Esophagus squamous epithelium (tissue), 4 donors: Measurements from ENCODE around the gene NDRG3.
A peak's percentile ranks its signal among the peaks of the same experiment; 100 is the strongest.

ENCODE experiments used
- POLR2A ChIP-seq, 4 donors: fragments of 450-650 bp; IDR thresholded peaks; one replicate each; pipeline ENCODE4 v1.6.1; 2017; ENCODE audit warnings: antibody characterized with exemption in 4 of 4, mild to moderate bottlenecking in 4 of 4, moderate library complexity in 3 of 4
- TF ChIP-seq, protein P1 (sequence below), 6 experiments: fragments of 450-650 bp in 4 of 6; fragments of 200-600 bp in 2 of 6; sonication (generic) in 2 of 6; IDR thresholded peaks; one replicate each; pipeline ENCODE4 v1.5.1; 2016 to 2019; ENCODE audit warnings: antibody characterized with exemption in 6 of 6, mild to moderate bottlenecking in 4 of 6, moderate library complexity in 4 of 6

DNA sequence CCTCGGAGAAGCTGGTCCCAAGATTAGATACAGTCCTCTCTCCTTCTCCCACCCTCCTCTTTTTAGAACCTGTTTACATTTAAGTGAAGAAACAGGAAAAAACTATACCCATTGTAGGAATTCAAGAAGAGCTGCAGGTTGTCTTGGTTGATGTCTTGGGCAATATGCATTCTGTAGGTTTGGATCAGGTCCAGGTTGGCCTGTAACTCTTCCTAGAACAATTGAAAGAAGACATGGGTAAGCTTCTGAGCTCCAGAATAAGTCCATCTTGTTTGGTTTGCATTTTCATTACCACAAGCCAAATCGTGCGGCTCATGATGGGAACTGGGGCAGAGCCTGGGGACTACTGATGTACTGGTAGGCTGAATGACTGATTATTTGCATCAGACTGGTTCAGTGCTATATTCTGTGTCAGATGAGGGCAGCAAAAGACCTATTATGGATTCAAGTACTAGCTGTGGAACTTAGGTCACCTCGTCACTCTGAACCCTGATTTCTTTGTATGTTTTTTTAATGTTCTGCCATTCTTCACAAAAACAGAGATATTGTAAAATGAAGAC lies 79.6 kb downstream of the NDRG3 start:
- no peak for TF ChIP-seq POLR2A (IDR thresholded peaks at IDR 0.05)
- TF ChIP-seq, protein P1, sequence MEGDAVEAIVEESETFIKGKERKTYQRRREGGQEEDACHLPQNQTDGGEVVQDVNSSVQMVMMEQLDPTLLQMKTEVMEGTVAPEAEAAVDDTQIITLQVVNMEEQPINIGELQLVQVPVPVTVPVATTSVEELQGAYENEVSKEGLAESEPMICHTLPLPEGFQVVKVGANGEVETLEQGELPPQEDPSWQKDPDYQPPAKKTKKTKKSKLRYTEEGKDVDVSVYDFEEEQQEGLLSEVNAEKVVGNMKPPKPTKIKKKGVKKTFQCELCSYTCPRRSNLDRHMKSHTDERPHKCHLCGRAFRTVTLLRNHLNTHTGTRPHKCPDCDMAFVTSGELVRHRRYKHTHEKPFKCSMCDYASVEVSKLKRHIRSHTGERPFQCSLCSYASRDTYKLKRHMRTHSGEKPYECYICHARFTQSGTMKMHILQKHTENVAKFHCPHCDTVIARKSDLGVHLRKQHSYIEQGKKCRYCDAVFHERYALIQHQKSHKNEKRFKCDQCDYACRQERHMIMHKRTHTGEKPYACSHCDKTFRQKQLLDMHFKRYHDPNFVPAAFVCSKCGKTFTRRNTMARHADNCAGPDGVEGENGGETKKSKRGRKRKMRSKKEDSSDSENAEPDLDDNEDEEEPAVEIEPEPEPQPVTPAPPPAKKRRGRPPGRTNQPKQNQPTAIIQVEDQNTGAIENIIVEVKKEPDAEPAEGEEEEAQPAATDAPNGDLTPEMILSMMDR (IDR thresholded peaks at IDR 0.05) = peak in 3 of 6 experiments; percentile 6 to 45 (median 30)
